ENCODE measurements around the gene BCL2L11.

GRCh38 chr2:111176867-111177266 lies 56.2 kb downstream of the BCL2L11 start:
- no peak for TF ChIP-seq HDAC2 (IDR thresholded peaks at IDR 0.05)
- TF ChIP-seq AFF1 (IDR thresholded peaks at IDR 0.05; ENCODE audit: low read depth in 1 of 2, partially characterized antibody in 2 of 2): no peak
- no peak for TF ChIP-seq ZNF444 (CRISPR knock-in tag; IDR thresholded peaks at IDR 0.05)
- no peak for TF ChIP-seq EZH2 (IDR thresholded peaks at IDR 0.05; ENCODE audit: borderline replicate concordance, low read depth, low read length)
- TF ChIP-seq POLR3A (IDR thresholded peaks at IDR 0.05; ENCODE audit: borderline replicate concordance, extremely low read depth, insufficient read depth, insufficient read length): no peak
- no peak for TF ChIP-seq BRF1 (IDR thresholded peaks at IDR 0.05; ENCODE audit: borderline replicate concordance, extremely low read depth, insufficient read length)
- TF ChIP-seq POLR2A (conservative IDR thresholded peaks at IDR 0.05): no peak
- TF ChIP-seq EP300 (IDR thresholded peaks at IDR 0.05; ENCODE audit: low read length): no peak
- TF ChIP-seq TAF1 (IDR thresholded peaks at IDR 0.05; ENCODE audit: control insufficient read depth, extremely low read depth, insufficient read depth, low read length, severe bottlenecking): no peak
